ENCODE results near the gene DYNC2H1. TPM values are rescaled to one million over a fixed set of nuclear protein-coding genes. Genes with fewer than 3 reads are reported as not detected.

Gene DYNC2H1
- total RNA-seq, 1 donor from 2014 or later = 25.3 TPM

DNA sequence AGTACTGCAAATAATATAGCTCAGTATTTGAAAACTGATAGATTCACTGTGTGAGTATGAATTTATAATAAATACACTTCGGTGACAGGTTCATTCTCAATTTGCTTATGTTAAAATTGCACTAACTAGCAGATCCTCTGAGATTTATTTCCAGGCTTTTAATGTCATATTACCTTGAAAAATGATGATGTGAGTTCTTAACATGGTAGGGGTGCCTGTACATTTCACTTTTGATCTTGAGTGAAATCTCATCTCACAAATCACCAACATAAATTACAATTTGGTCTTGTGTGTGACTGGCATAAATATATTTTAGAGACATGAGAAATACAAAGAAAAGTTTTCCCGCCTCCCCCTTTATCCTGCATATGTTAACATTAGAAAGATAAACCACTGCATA is 240.4 kb downstream of the DYNC2H1 start:
- Histone ChIP-seq H3K4me3 (no peak overlapping the region), H3K9me3 (no peaks in the 10 kb centered on the region), H3K27me3 (no peaks in the 10 kb centered on the region), H3K27ac (no peak overlapping the region), H3K36me3 (no peaks in the 10 kb centered on the region), H3K4me1 (no peaks in the 10 kb centered on the region)
- no peak for DNase-seq (ENCODE audit: extremely low spot score in 2 of 2)
- intact Hi-C loops (cut with DNase I) = no loop called here
- no peak for TF ChIP-seq POLR2AphosphoS5 (IDR thresholded peaks at IDR 0.05; ENCODE audit: insufficient read depth in 1 of 2, low read depth in 1 of 2)
- no peak for TF ChIP-seq POLR2A (IDR thresholded peaks at IDR 0.05)
- TF ChIP-seq, protein P1, sequence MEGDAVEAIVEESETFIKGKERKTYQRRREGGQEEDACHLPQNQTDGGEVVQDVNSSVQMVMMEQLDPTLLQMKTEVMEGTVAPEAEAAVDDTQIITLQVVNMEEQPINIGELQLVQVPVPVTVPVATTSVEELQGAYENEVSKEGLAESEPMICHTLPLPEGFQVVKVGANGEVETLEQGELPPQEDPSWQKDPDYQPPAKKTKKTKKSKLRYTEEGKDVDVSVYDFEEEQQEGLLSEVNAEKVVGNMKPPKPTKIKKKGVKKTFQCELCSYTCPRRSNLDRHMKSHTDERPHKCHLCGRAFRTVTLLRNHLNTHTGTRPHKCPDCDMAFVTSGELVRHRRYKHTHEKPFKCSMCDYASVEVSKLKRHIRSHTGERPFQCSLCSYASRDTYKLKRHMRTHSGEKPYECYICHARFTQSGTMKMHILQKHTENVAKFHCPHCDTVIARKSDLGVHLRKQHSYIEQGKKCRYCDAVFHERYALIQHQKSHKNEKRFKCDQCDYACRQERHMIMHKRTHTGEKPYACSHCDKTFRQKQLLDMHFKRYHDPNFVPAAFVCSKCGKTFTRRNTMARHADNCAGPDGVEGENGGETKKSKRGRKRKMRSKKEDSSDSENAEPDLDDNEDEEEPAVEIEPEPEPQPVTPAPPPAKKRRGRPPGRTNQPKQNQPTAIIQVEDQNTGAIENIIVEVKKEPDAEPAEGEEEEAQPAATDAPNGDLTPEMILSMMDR (IDR thresholded peaks at IDR 0.05) = no peak

DNA sequence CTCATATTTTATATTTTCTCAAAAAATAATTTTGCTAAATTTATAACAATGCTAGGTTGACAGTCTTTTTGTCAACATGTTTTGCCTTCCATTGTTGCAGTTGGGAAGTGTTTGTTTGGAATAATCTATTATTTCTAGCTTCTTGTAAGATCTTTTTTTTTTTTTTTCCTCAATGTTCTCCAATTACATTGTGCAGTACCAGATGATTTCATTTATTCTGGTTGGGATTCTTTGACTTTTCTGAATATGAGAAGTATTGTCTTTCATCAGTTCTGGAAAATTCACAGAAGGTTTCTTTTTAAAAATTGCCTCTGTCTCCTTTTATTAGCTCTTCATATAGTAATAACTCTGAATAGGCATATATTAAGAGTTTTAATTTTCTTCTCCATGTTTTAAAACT is 245.4 kb downstream of the DYNC2H1 start:
- TF ChIP-seq POLR2AphosphoS5 (IDR thresholded peaks at IDR 0.05; ENCODE audit: insufficient read depth in 1 of 2, low read depth in 1 of 2) (no peak), POLR2A (IDR thresholded peaks at IDR 0.05) (no peak)
- TF ChIP-seq, protein P1 (IDR thresholded peaks at IDR 0.05) = no peak
- intact Hi-C loops (cut with DNase I) = no loop called here
- Histone ChIP-seq H3K36me3 (no peaks in the 10 kb centered on the region), H3K27me3 (no peaks in the 10 kb centered on the region), H3K4me1 (no peaks in the 10 kb centered on the region), H3K9me3 (no peaks in the 10 kb centered on the region), H3K27ac (no peak overlapping the region), H3K4me3 (no peak overlapping the region)
- DNase-seq (ENCODE audit: extremely low spot score in 2 of 2) = no peak

DNA sequence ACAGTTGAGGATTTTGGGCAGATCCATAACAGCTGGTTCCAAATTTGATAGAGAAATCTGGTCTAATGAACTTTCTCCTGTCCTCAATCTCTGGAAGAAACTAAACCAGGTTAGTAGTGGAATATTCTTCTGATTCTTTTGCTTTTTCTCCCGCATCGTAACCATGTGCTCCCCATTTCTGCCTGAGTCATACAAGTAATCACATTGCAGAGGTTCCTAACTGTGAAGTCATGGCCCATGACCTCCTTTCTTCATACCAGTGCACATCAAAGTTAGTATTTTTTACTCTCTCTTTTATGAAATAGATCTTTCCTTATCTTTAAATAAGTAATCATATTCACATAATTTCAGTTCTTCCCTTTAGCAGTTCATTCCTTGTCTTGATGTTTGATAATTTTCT is 249.0 kb downstream of the DYNC2H1 start:
- TF ChIP-seq POLR2AphosphoS5 (IDR thresholded peaks at IDR 0.05; ENCODE audit: insufficient read depth in 1 of 2, low read depth in 1 of 2) (no peak), POLR2A (IDR thresholded peaks at IDR 0.05) (no peak)
- TF ChIP-seq, protein P1 (IDR thresholded peaks at IDR 0.05) = no peak
- no peaks in the 10 kb centered on the region for H3K9me3 ChIP-seq

DNA sequence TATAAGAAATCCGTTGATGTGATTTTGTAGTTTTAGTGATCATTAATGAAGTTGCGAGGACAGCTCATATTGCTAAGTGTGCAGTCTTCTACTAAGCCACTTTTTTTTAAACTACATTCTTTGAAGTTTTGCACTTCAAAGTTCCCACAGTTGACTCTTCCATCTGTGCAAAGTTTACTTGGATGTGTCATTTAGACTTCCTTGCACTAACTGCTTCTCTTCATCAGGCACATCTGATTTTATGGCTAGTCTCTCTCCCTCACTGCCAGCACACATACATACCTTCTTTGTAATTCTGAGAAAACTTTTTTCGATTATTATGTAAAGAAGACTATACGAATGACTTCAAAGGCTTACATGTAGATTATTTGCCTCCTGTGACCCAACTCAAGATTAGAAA is 250.0 kb downstream of the DYNC2H1 start:
- no peaks in the 10 kb centered on the region for H3K4me1 ChIP-seq
- DNase-seq (ENCODE audit: extremely low spot score in 2 of 2) = no peak
- intact Hi-C loops (cut with DNase I) = no loop called here

More for the DNA sequence above, 249.0 kb downstream of the DYNC2H1 start:
- Histone ChIP-seq H3K27ac (no peak overlapping the region), H3K27me3 (no peaks in the 10 kb centered on the region), H3K4me3 (no peak overlapping the region), H3K4me1 (no peaks in the 10 kb centered on the region), H3K36me3 (no peaks in the 10 kb centered on the region)
- intact Hi-C loops (cut with DNase I) = no loop called here
- DNase-seq (ENCODE audit: extremely low spot score in 2 of 2) = no peak

DNA sequence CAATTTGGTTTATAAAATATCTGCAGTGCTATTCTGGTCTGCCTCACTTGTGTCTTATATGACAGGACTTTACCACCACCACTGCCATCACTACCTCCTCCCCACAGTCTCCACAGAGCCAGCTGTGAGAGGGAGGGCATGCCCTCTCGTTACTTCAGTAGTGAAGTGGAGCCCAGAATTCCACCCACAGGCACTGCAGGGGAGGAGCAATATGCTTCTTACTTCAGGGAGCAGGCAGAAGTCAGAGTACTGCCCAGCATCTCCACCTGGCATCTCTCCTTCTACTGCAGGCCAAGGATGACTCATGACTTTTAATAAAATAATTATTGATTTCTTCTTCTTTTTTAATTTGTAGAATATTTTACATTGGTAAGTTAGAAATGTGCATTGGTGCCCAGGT is 255.5 kb downstream of the DYNC2H1 start:
- no peaks in the 10 kb centered on the region for H3K9me3 ChIP-seq
- intact Hi-C loops (cut with DNase I) = no loop called here
- H3K27me3 ChIP-seq = no peaks in the 10 kb centered on the region
- no peaks in the 10 kb centered on the region for H3K4me1 ChIP-seq
- no peak overlapping the region for H3K27ac ChIP-seq
- no peak for DNase-seq (ENCODE audit: extremely low spot score in 2 of 2)
- H3K36me3 ChIP-seq = no peaks in the 10 kb centered on the region
- no peak overlapping the region for H3K4me3 ChIP-seq
- TF ChIP-seq, protein P1 (IDR thresholded peaks at IDR 0.05) = no peak
- no peak for TF ChIP-seq POLR2AphosphoS5 (IDR thresholded peaks at IDR 0.05; ENCODE audit: insufficient read depth in 1 of 2, low read depth in 1 of 2)

More for the DNA sequence above, 250.0 kb downstream of the DYNC2H1 start:
- Histone ChIP-seq H3K4me3 (no peak overlapping the region), H3K27me3 (no peaks in the 10 kb centered on the region), H3K27ac (no peak overlapping the region), H3K9me3 (no peaks in the 10 kb centered on the region), H3K36me3 (no peaks in the 10 kb centered on the region)
- TF ChIP-seq POLR2AphosphoS5 (IDR thresholded peaks at IDR 0.05; ENCODE audit: insufficient read depth in 1 of 2, low read depth in 1 of 2) (no peak), POLR2A (IDR thresholded peaks at IDR 0.05) (no peak)
- TF ChIP-seq, protein P1 (IDR thresholded peaks at IDR 0.05) = no peak
